ENCODE measurements around the gene RTN3.

RTN3 gene

DNA sequence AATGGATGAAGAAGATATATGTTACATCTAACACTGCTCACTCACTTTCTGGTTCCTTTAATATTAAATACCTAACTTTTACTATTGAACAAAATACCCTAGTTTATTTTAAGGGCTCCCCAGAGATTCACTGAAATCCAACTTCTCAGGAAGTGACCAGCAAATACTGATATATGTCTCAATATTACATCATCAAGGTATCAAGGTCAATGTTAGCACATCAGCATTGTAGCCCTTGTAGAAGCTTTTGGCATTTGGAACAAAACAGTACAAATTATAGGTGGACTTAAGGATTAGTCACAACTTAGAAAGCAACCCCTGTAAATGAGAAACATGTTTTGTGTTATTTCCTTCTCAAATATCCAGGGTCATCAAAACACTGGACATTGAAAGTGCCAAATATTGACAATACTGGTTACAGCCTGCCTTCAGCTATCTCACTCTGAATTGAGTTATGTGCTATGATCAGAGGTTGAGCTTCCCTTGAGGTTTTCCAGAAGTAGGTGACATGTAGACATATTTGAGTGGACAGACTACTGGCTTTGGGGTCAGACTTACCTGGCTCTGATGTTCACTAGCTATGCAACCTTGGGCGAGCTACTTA, 8.3 kb upstream of the RTN3 start:
- H3K27ac ChIP-seq (ENCODE audit: low read depth, low read length, poor library complexity, severe bottlenecking), result no peak overlapping the region
- H3K4me1 ChIP-seq (ENCODE audit: insufficient read depth, low read length, severe bottlenecking), result peaks cover 19% of the 10 kb centered on the region
- no peaks in the 10 kb centered on the region for H3K36me3 ChIP-seq (ENCODE audit: insufficient read depth, low read length)
- H3K9me2 ChIP-seq (ENCODE audit: low read depth, low read length), result no peaks in the 10 kb centered on the region
- peaks cover 3% of the 10 kb centered on the region; the same call in 1 of the 2 replicates for H3K79me2 ChIP-seq (ENCODE audit: insufficient read depth, low read length)
- H3K4me3 ChIP-seq (ENCODE audit: low read depth, low read length, poor library complexity, severe bottlenecking), result no peak overlapping the region
- no peak overlapping the region for H3K9ac ChIP-seq (ENCODE audit: low read length)
- TF ChIP-seq, protein P1, sequence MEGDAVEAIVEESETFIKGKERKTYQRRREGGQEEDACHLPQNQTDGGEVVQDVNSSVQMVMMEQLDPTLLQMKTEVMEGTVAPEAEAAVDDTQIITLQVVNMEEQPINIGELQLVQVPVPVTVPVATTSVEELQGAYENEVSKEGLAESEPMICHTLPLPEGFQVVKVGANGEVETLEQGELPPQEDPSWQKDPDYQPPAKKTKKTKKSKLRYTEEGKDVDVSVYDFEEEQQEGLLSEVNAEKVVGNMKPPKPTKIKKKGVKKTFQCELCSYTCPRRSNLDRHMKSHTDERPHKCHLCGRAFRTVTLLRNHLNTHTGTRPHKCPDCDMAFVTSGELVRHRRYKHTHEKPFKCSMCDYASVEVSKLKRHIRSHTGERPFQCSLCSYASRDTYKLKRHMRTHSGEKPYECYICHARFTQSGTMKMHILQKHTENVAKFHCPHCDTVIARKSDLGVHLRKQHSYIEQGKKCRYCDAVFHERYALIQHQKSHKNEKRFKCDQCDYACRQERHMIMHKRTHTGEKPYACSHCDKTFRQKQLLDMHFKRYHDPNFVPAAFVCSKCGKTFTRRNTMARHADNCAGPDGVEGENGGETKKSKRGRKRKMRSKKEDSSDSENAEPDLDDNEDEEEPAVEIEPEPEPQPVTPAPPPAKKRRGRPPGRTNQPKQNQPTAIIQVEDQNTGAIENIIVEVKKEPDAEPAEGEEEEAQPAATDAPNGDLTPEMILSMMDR (IDR thresholded peaks at IDR 0.05; ENCODE audit: low read length), result no peak
- no peaks in the 10 kb centered on the region for H3F3A ChIP-seq (ENCODE audit: insufficient read depth, low read length)
- H4K20me1 ChIP-seq (ENCODE audit: insufficient read depth, low read length), result no peaks in the 10 kb centered on the region
- H2AFZ ChIP-seq (ENCODE audit: low read length), result no peak overlapping the region
- no peaks in the 10 kb centered on the region for H3K27me3 ChIP-seq (ENCODE audit: insufficient read depth, low read length)
- H3K4me2 ChIP-seq (ENCODE audit: low read length), result no peak overlapping the region
- H3K9me3 ChIP-seq (ENCODE audit: low read length), result no peaks in the 10 kb centered on the region

DNA sequence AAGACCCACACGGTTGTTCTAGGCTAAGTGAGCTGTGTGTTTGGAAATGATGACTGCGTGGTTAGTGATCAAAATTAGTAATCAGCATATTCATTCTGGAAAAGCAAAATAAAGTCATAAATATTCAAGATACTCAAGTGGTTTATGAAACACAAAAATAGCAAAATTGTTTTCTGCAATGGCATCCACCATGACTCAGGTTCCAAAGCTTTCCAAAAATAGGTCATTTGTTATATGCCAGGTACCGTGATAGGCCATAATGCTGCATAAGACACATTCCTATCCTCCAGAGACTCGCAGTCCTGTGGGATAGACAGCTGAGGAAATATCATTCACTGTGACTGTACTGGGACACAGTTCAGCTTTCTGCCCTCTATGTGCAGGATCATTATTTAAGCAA, 7.7 kb upstream of the RTN3 start:
- peaks cover 14% of the 10 kb centered on the region for H3K4me1 ChIP-seq (ENCODE audit: insufficient read depth, low read length, severe bottlenecking)
- no peak overlapping the region for H2AFZ ChIP-seq (ENCODE audit: low read length)
- H3K27ac ChIP-seq (ENCODE audit: low read depth, low read length, poor library complexity, severe bottlenecking), result no peak overlapping the region
- H3K36me3 ChIP-seq (ENCODE audit: insufficient read depth, low read length), result no peaks in the 10 kb centered on the region
- peaks cover 3% of the 10 kb centered on the region; the same call in 1 of the 2 replicates for H3K79me2 ChIP-seq (ENCODE audit: insufficient read depth, low read length)
- H4K20me1 ChIP-seq (ENCODE audit: insufficient read depth, low read length), result no peaks in the 10 kb centered on the region
- no peak overlapping the region for H3K4me2 ChIP-seq (ENCODE audit: low read length)
- H3F3A ChIP-seq (ENCODE audit: insufficient read depth, low read length), result no peaks in the 10 kb centered on the region
- no peak for TF ChIP-seq EZH2 (IDR thresholded peaks at IDR 0.05; ENCODE audit: borderline replicate concordance, low read length)
- TF ChIP-seq, protein P1 (IDR thresholded peaks at IDR 0.05; ENCODE audit: low read length), result no peak
- no peaks in the 10 kb centered on the region for H3K9me2 ChIP-seq (ENCODE audit: low read depth, low read length)
- H3K4me3 ChIP-seq (ENCODE audit: low read depth, low read length, poor library complexity, severe bottlenecking), result no peak overlapping the region
- no peak overlapping the region for H3K9ac ChIP-seq (ENCODE audit: low read length)
- no peaks in the 10 kb centered on the region for H3K27me3 ChIP-seq (ENCODE audit: insufficient read depth, low read length)
- H3K9me3 ChIP-seq (ENCODE audit: low read length), result no peaks in the 10 kb centered on the region

DNA sequence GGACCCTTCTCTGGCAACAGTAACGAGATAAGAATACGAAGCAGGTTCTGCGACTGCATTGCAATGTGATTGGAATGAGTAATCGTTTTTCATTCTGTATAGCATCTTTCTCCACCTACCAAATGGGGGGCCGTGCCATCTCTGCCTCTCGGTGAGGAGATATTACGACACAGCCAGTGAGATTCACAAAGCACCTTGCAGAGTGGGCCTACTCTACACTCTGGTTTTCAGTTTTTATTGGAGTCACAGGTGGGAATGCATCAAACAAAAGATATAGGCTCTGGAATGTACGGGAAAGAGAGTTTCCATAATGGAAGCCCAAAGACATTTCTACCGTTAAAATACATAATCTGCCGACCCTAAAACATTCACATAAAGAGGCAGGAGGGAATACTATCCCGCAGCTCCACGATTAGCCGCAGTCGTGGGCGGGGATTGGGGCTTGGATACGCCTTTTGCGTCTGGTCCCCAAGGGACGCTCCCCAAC, 423 bp upstream of the RTN3 start:
- Histone ChIP-seq H2AFZ (ENCODE audit: low read length) (peak overlapping the region; percentile 87), H3K9ac (ENCODE audit: low read length) (peak overlapping the region; percentile 67), H3F3A (ENCODE audit: insufficient read depth, low read length) (no peaks in the 10 kb centered on the region), H3K9me3 (ENCODE audit: low read length) (no peaks in the 10 kb centered on the region), H3K79me2 (ENCODE audit: insufficient read depth, low read length) (peaks cover 39% of the 10 kb centered on the region), H3K4me2 (ENCODE audit: low read length) (peak overlapping the region; percentile 82), H3K36me3 (ENCODE audit: insufficient read depth, low read length) (no peaks in the 10 kb centered on the region), H4K20me1 (ENCODE audit: insufficient read depth, low read length) (no peaks in the 10 kb centered on the region), H3K27ac (ENCODE audit: low read depth, low read length, poor library complexity, severe bottlenecking) (no peak overlapping the region), H3K27me3 (ENCODE audit: insufficient read depth, low read length) (no peaks in the 10 kb centered on the region), H3K9me2 (ENCODE audit: low read depth, low read length) (no peaks in the 10 kb centered on the region), H3K4me1 (ENCODE audit: insufficient read depth, low read length, severe bottlenecking) (peaks cover 21% of the 10 kb centered on the region), H3K4me3 (ENCODE audit: low read depth, low read length, poor library complexity, severe bottlenecking) (peak overlapping the region; percentile 72)
- TF ChIP-seq, protein P1 (IDR thresholded peaks at IDR 0.05; ENCODE audit: low read length), result no peak
- TF ChIP-seq EZH2 (IDR thresholded peaks at IDR 0.05; ENCODE audit: borderline replicate concordance, low read length), result no peak
